ENCODE results near the gene MYRF. TPM values are rescaled to one million over a fixed set of nuclear protein-coding genes. Genes with fewer than 3 reads are reported as not detected.

Gene MYRF
- total RNA-seq, 2 experiments from 2014 or later = 0.97 to 1.6 TPM

GRCh38 chr11:61836193-61836592 is 83.8 kb downstream of the MYRF start:
- intact Hi-C loops (cut with micrococcal nuclease) = no loop called here
- H3K4me3 Mint-ChIP-seq = no peak overlapping the region
- ATAC-seq = no peak
- H3K27ac Mint-ChIP-seq = peak overlapping the region; percentile 68
- H3K36me3 Mint-ChIP-seq (ENCODE audit: low read depth) = peaks cover 53% of the 10 kb centered on the region
- DNase-seq = no peak
- H3K27me3 Mint-ChIP-seq = peaks cover 1% of the 10 kb centered on the region
- peaks cover 39% of the 10 kb centered on the region for H3K4me1 Mint-ChIP-seq (ENCODE audit: low read depth)
- POLR2A ChIA-PET = interaction anchor here (1.2 kb wide), 1 partner anchor 25 kb away, joined by 3 read pairs; no protein-coding TSS in a partner anchor
- CTCF ChIA-PET = interaction anchor here (0.6 to 1.5 kb wide), 3 partner anchors 39 to 271 kb away, joined by 3 to 6 read pairs (median 4); no protein-coding TSS in a partner anchor
- no peaks in the 10 kb centered on the region for H3K9me3 Mint-ChIP-seq
- TF ChIP-seq CTCF (IDR thresholded peaks at IDR 0.05) = no peak

GRCh38 chr11:61837411-61838005 is 85.1 kb downstream of the MYRF start:
- intact Hi-C loops (cut with micrococcal nuclease) = no loop called here
- DNase-seq (no peak), ATAC-seq (no peak)
- Mint-ChIP-seq H3K4me1 (ENCODE audit: low read depth) (peaks cover 30% of the 10 kb centered on the region), H3K27me3 (no peaks in the 10 kb centered on the region), H3K9me3 (no peaks in the 10 kb centered on the region), H3K27ac (no peak overlapping the region), H3K36me3 (ENCODE audit: low read depth) (peaks cover 58% of the 10 kb centered on the region), H3K4me3 (no peak overlapping the region)
- no peak for TF ChIP-seq CTCF (IDR thresholded peaks at IDR 0.05)
- POLR2A ChIA-PET = no interaction called here
- CTCF ChIA-PET = no interaction called here

Other genes starting within 250 kb of the MYRF start
- gene LRRC10B, start 243.9 kb upstream of the MYRF start, total RNA-seq = not detected
- gene SYT7, start 171.6 kb upstream of the MYRF start, total RNA-seq = not detected
- gene DAGLA, start 72.2 kb upstream of the MYRF start, total RNA-seq = under 1 TPM in 1 of 2 experiments, not detected in 1; 0.05 TPM
- gene TMEM258, start 40.0 kb downstream of the MYRF start, total RNA-seq = 100 to 1,000 TPM; 162 to 170 TPM
- 100 to 1,000 TPM; 109 to 114 TPM for gene FEN1, start 40.3 kb downstream of the MYRF start, total RNA-seq
- 10 to 100 TPM; 33.9 to 34.4 TPM for gene FADS1, start 64.4 kb downstream of the MYRF start, total RNA-seq
- 100 to 1,000 TPM; 131 to 134 TPM for gene FADS2, start 75.7 kb downstream of the MYRF start, total RNA-seq
- gene FADS3, start 138.9 kb downstream of the MYRF start, total RNA-seq = 10 to 100 TPM; 10.3 to 13.9 TPM
- gene RAB3IL1, start 164.9 kb downstream of the MYRF start, total RNA-seq = not detected
- gene BEST1, start 197.7 kb downstream of the MYRF start, total RNA-seq = under 1 TPM; 0.61 to 0.83 TPM
- gene FTH1, start 215.0 kb downstream of the MYRF start, total RNA-seq = 100 to 1,000 TPM; 700 to 729 TPM